Smooth muscle cell (in vitro differentiated cells): ENCODE results near the gene CDK18. TPM values are rescaled to one million over a fixed set of nuclear protein-coding genes. Genes with fewer than 3 reads are reported as not detected.
"Not testable (repeated sequence)": the region's sequence is repeated elsewhere in the genome, so short reads cannot be mapped to it uniquely, and the experiment has no call there.

Experiments
- DNase-seq: peaks from one replicate; lab custom pipeline; 2025; ENCODE audit not compliant: unreplicated experiment; lab: John Stamatoyannopoulos, UW
- H2AFZ ChIP-seq: fragments of 200-600 bp; sonication (generic); 2 replicates; pipeline ENCODE4 v1.6.0; 2016; ENCODE audit warnings: antibody characterized with exemption, low read depth, mild to moderate bottlenecking
- H3F3A ChIP-seq: fragments of 200-600 bp; sonication (generic); 2 replicates; pipeline ENCODE4 v1.6.0; 2017; ENCODE audit warnings: antibody characterized with exemption, low read depth
- H3K27ac ChIP-seq: fragments of 200-600 bp; sonication (generic); 2 replicates; pipeline ENCODE4 v1.5.1; 2016; ENCODE audit warnings: low read depth, mild to moderate bottlenecking
- H3K27me3 ChIP-seq: fragments of 200-600 bp; sonication (generic); 2 replicates; pipeline ENCODE4 v1.6.1; 2016; ENCODE audit warnings: low read depth, mild to moderate bottlenecking
- H3K36me3 ChIP-seq: fragments of 200-600 bp; sonication (generic); 2 replicates; pipeline ENCODE4 v1.5.1; 2016; ENCODE audit warnings: low read depth
- H3K4me1 ChIP-seq: fragments of 200-600 bp; sonication (generic); 2 replicates; pipeline ENCODE4 v1.5.1; 2016; ENCODE audit warnings: low read depth
- H3K4me2 ChIP-seq: fragments of 200-600 bp; sonication (generic); 2 replicates; pipeline ENCODE4 v1.6.0; 2016; ENCODE audit warnings: mild to moderate bottlenecking
- H3K4me3 ChIP-seq: fragments of 200-600 bp; sonication (generic); 2 replicates; pipeline ENCODE4 v1.5.1; 2016; ENCODE audit warnings: mild to moderate bottlenecking
- H3K79me2 ChIP-seq: fragments of 200-600 bp; sonication (generic); 2 replicates; pipeline ENCODE4 v1.6.0; 2016; ENCODE audit warnings: low read depth, mild to moderate bottlenecking
- H3K9ac ChIP-seq: fragments of 200-600 bp; sonication (generic); 2 replicates; pipeline ENCODE4 v1.6.0; 2016; ENCODE audit warnings: low read depth
- H3K9me3 ChIP-seq: fragments of 200-600 bp; sonication (generic); replicated peaks from 2 replicates; pipeline ENCODE4 v1.5.1; 2016; ENCODE audit warnings: low read depth
- H4K20me1 ChIP-seq: fragments of 200-600 bp; sonication (generic); 2 replicates; pipeline ENCODE4 v1.6.0; 2016; ENCODE audit warnings: low read depth
- WGBS: methylation state at CpG from one replicate; pipeline ENCODE4 v1.1.7; 2016; ENCODE audit warnings: low lambda C conversion rate; 5-methylcytosine and 5-hydroxymethylcytosine counted together
- polyA plus RNA-seq: library from polyadenylated mRNA; unstranded; fragments of >200 nt; fragmentation: Nextera tagmentation; extraction: Ambion mirVana; gene quantifications from 2 replicates; pipeline ENCODE4 v1.2.1, GENCODE V29; 2016
- total RNA-seq: library from RNA; depleted of rRNA; stranded (reverse); fragments of >200 nt; gene quantifications from 2 replicates; pipeline ENCODE4 v1.2.3, GENCODE V29; 2014
- TF ChIP-seq, protein P1 (sequence below): fragments of 200-600 bp; sonication (generic); IDR thresholded peaks from 2 replicates; pipeline ENCODE4 v1.5.1; 2017; ENCODE audit warnings: borderline replicate concordance, mild to moderate bottlenecking, antibody characterized with exemption; ENCODE audit not compliant: insufficient read depth, poor library complexity, severe bottlenecking

Gene CDK18
- total and polyA plus RNA-seq, 2 experiments from 2014 or later: 6.1 TPM

DNA sequence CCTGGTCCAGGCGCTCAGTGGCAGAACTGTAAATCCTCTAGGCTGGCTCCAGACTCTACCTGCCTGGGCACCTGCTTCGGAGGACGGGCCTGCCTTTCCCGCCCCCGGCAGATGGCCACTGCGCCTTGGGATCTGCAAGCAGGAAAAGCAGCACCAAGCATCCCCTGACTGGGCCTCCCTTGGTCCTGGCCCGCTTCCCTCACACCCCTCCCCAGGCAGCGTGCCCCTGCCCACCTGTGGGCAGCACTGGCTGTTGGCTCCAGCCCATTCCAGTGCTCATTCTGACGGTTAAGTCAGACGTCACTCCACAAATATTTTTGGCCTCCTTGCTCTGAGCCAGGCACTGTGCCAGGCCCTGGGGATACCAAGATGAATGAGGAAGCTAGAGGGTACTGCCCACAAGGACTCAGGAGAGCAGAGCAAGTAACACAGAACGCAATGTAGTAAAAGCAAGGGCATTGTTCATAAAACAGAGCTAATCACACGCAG is 26.7 kb upstream of the CDK18 start:
- Histone ChIP-seq H3F3A (no peaks in the 10 kb centered on the region), H3K27me3 (peaks cover 29% of the 10 kb centered on the region), H3K4me2 (no peak overlapping the region), H2AFZ (no peak overlapping the region), H3K4me1 (peaks cover 7% of the 10 kb centered on the region), H3K9me3 (no peaks in the 10 kb centered on the region), H4K20me1 (no peaks in the 10 kb centered on the region), H3K9ac (no peak overlapping the region), H3K79me2 (no peaks in the 10 kb centered on the region), H3K27ac (no peak overlapping the region), H3K4me3 (no peak overlapping the region), H3K36me3 (no peaks in the 10 kb centered on the region)
- 87% methylated on average over 12 of the region's 12 CpGs for WGBS
- TF ChIP-seq, protein P1, sequence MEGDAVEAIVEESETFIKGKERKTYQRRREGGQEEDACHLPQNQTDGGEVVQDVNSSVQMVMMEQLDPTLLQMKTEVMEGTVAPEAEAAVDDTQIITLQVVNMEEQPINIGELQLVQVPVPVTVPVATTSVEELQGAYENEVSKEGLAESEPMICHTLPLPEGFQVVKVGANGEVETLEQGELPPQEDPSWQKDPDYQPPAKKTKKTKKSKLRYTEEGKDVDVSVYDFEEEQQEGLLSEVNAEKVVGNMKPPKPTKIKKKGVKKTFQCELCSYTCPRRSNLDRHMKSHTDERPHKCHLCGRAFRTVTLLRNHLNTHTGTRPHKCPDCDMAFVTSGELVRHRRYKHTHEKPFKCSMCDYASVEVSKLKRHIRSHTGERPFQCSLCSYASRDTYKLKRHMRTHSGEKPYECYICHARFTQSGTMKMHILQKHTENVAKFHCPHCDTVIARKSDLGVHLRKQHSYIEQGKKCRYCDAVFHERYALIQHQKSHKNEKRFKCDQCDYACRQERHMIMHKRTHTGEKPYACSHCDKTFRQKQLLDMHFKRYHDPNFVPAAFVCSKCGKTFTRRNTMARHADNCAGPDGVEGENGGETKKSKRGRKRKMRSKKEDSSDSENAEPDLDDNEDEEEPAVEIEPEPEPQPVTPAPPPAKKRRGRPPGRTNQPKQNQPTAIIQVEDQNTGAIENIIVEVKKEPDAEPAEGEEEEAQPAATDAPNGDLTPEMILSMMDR: no peak
- no peak for DNase-seq

- H3K27me3 ChIP-seq: peaks cover 37% of the 10 kb centered on the region
- not testable (repeated sequence) for H3K4me2 ChIP-seq, H3K9me3 ChIP-seq, H3K36me3 ChIP-seq, H3K4me1 ChIP-seq, H4K20me1 ChIP-seq, H3K79me2 ChIP-seq, H3K4me3 ChIP-seq, H2AFZ ChIP-seq, H3K9ac ChIP-seq, H3F3A ChIP-seq, H3K27ac ChIP-seq, DNase-seq
- WGBS: 83% methylated on average over 2 of the region's 2 CpGs
These were observed 25.5 kb upstream of the CDK18 start for GRCh38 chr1:205478985-205479384.

DNA sequence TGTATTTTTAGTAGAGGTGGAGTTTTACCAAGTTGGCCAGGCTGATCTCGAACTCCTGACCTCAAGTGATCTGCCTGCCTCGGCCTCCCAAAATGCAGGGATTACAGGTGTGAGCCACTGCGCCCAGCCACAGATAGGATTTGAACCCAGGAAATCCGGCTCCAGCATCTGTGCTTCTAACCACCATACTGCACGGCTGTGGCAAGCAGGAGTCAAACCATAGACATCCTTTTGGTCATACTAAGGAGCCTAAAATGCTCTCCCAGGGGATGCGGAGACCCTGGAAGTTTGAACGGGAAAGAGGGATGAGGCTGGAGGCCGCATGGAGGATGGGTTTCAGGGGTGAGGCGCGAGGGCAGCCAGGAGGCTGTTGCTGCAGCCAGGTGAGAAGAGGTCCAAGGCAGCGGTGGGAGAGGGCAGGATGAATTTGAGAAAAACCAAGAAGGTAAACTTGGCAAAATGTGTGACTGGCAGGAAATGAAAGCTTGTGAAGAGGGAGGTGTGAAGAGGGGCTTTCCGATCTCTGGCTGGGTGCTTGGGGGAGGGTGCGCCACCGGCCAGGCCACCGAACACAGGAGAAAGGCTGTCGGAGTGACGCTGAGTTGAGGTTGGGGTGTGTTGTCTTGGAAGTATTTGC is 24.0 kb upstream of the CDK18 start:
- no peak overlapping the region for H3K27ac ChIP-seq
- H3K9me3 ChIP-seq: no peaks in the 10 kb centered on the region
- peaks cover 42% of the 10 kb centered on the region for H3K27me3 ChIP-seq
- no peak overlapping the region for H3K9ac ChIP-seq
- no peaks in the 10 kb centered on the region for H3K79me2 ChIP-seq
- TF ChIP-seq, protein P1: no peak
- no peak overlapping the region for H3K4me3 ChIP-seq
- no peak for DNase-seq
- H2AFZ ChIP-seq: no peak overlapping the region
- H3K4me2 ChIP-seq: no peak overlapping the region
- no peaks in the 10 kb centered on the region for H3F3A ChIP-seq
- H3K4me1 ChIP-seq: peaks cover 10% of the 10 kb centered on the region
- WGBS: 78% methylated on average over 17 of the region's 17 CpGs
- no peaks in the 10 kb centered on the region for H3K36me3 ChIP-seq
- H4K20me1 ChIP-seq: no peaks in the 10 kb centered on the region

DNA sequence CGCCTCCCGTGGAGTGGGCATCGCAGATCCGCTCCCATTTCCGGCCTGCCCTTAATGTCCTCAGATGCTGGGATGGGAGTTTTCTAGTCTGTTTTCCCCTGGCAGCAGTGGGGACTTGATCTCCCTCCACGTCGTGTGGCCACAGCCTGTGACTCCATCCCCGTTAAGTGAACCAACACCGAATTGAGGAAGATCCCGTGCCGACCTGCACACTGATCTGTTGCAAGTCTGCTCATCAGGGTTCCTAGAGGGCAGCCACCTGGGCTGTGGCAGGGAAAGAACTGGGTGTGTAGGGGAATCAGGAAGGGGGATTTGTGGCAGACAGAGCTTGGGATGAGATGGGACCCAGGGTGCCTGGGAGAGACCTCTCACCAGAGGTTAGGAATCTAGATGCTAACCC is 23.3 kb upstream of the CDK18 start:
- no peaks in the 10 kb centered on the region for H3F3A ChIP-seq
- H3K4me1 ChIP-seq: peaks cover 10% of the 10 kb centered on the region
- TF ChIP-seq, protein P1: no peak
- peaks cover 42% of the 10 kb centered on the region for H3K27me3 ChIP-seq
- no peak overlapping the region for H3K4me3 ChIP-seq
- H3K27ac ChIP-seq: no peak overlapping the region
- no peak overlapping the region for H2AFZ ChIP-seq
- no peak overlapping the region for H3K9ac ChIP-seq
- 77% methylated on average over 11 of the region's 11 CpGs for WGBS
- no peaks in the 10 kb centered on the region for H3K79me2 ChIP-seq
- H3K4me2 ChIP-seq: no peak overlapping the region
- no peaks in the 10 kb centered on the region for H3K36me3 ChIP-seq
- no peak for DNase-seq
- H4K20me1 ChIP-seq: no peaks in the 10 kb centered on the region
- no peaks in the 10 kb centered on the region for H3K9me3 ChIP-seq
